Upper lobe of right lung (tissue), 1 donor: ENCODE measurements around the gene IPCEF1. TPM values are rescaled to one million over a fixed set of nuclear protein-coding genes. Genes with fewer than 3 reads are reported as not detected.

Experiments
- ATAC-seq: fragments of 200-7000 bp; cut with Tn5 transposase; one replicate; pipeline ENCODE4 v1.9.1; 2020; ENCODE audit warnings: mild to moderate bottlenecking, moderate library complexity
- DNase-seq: peaks from one replicate; pipeline ENCODE4 v3.0.0-alpha.2; 2020
- H3K27ac ChIP-seq: fragments of 200-600 bp; one replicate; pipeline ENCODE4 v1.8.0; 2022
- H3K27me3 ChIP-seq: fragments of 200-600 bp; one replicate; pipeline ENCODE4 v1.8.0; 2022; ENCODE audit warnings: mild to moderate bottlenecking
- H3K36me3 ChIP-seq: fragments of 200-600 bp; one replicate; pipeline ENCODE4 v1.8.0; 2022
- H3K4me1 ChIP-seq: fragments of 200-600 bp; one replicate; pipeline ENCODE4 v1.8.0; 2022
- H3K4me3 ChIP-seq: fragments of 200-600 bp; one replicate; pipeline ENCODE4 v1.8.0; 2022; ENCODE audit warnings: mild to moderate bottlenecking
- H3K9me3 ChIP-seq: fragments of 200-600 bp; one replicate; pipeline ENCODE4 v1.8.0; 2022
- CTCF ChIP-seq: fragments of 200-600 bp; IDR thresholded peaks from one replicate; pipeline ENCODE4 v1.8.0; 2022; ENCODE audit warnings: antibody characterized with exemption
- intact Hi-C: fragments of 100-400 bp; cut with DNase I; formaldehyde crosslinking; loops from one replicate; pipeline ENCODE4 v1.11.0; 2022
- total RNA-seq: library from RNA; stranded (reverse); fragmentation: NEBNext Ultra II Directional; extraction: Animal tissue kit (Norgen Biotek cat#: 25700); gene quantifications from one replicate; pipeline ENCODE4 v1.2.1, GENCODE V29; 2021
- donor health status: DM: no; HTN: yes; CAD: no; lungs with severe emphysema.

Gene IPCEF1
- total RNA-seq, 1 donor from 2014 or later = 8.8 TPM

- ATAC-seq (no peak), DNase-seq (no peak)
- TF ChIP-seq CTCF = no peak
- Histone ChIP-seq H3K4me3 (no peak overlapping the region), H3K4me1 (no peaks in the 10 kb centered on the region), H3K9me3 (no peaks in the 10 kb centered on the region), H3K27me3 (no peaks in the 10 kb centered on the region), H3K36me3 (no peaks in the 10 kb centered on the region), H3K27ac (no peak overlapping the region)
- intact Hi-C loops = no loop called here
Observed at GRCh38 chr6:154233383-154233782, 123.2 kb downstream of the IPCEF1 start.

- Histone ChIP-seq H3K9me3 (no peaks in the 10 kb centered on the region), H3K27ac (no peak overlapping the region), H3K36me3 (no peaks in the 10 kb centered on the region), H3K4me3 (no peak overlapping the region), H3K27me3 (no peaks in the 10 kb centered on the region), H3K4me1 (no peaks in the 10 kb centered on the region)
- intact Hi-C loops = no loop called here
- no peak for DNase-seq
- ATAC-seq = no peak
- TF ChIP-seq CTCF = no peak
Observed at GRCh38 chr6:154232013-154232910, 124.3 kb downstream of the IPCEF1 start.

GRCh38 chr6:154230910-154231595 is 125.5 kb downstream of the IPCEF1 start:
- no peaks in the 10 kb centered on the region for H3K27me3 ChIP-seq
- DNase-seq = no peak
- no peaks in the 10 kb centered on the region for H3K4me1 ChIP-seq
- ATAC-seq = no peak
- H3K36me3 ChIP-seq = no peaks in the 10 kb centered on the region
- H3K9me3 ChIP-seq = no peaks in the 10 kb centered on the region
- no peak overlapping the region for H3K27ac ChIP-seq
- TF ChIP-seq CTCF = no peak
- H3K4me3 ChIP-seq = no peak overlapping the region
- intact Hi-C loops = no loop called here

GRCh38 chr6:154230393-154230792 is 126.2 kb downstream of the IPCEF1 start:
- Histone ChIP-seq H3K9me3 (no peaks in the 10 kb centered on the region), H3K27ac (no peak overlapping the region), H3K27me3 (no peaks in the 10 kb centered on the region), H3K4me3 (no peak overlapping the region), H3K36me3 (no peaks in the 10 kb centered on the region), H3K4me1 (no peaks in the 10 kb centered on the region)
- DNase-seq = no peak
- TF ChIP-seq CTCF = no peak
- intact Hi-C loops = no loop called here
- ATAC-seq = peak; percentile 70

- intact Hi-C loops = no loop called here
- DNase-seq (no peak), ATAC-seq (peak; percentile 59)
- Histone ChIP-seq H3K4me3 (no peak overlapping the region), H3K9me3 (no peaks in the 10 kb centered on the region), H3K27ac (no peak overlapping the region), H3K4me1 (no peaks in the 10 kb centered on the region), H3K27me3 (no peaks in the 10 kb centered on the region), H3K36me3 (no peaks in the 10 kb centered on the region)
- TF ChIP-seq CTCF = no peak
Observed at GRCh38 chr6:154229786-154230185, 126.8 kb downstream of the IPCEF1 start.
